Left lung (tissue), 10 donors: Measurements from ENCODE around the gene MGMT. TPM values are rescaled to one million over a fixed set of nuclear protein-coding genes. Genes with fewer than 3 reads are reported as not detected.

Experiments
- ATAC-seq: fragments of 200-7000 bp; cut with Tn5 transposase; one replicate; pipeline ENCODE4 v1.9.1; 2020; ENCODE audit warnings: moderate library complexity
- DNase-seq, 4 donors: peaks; one replicate each; pipeline ENCODE4 v3.0.0-alpha.2; 2013 to 2020
- H3K27ac ChIP-seq, 2 donors: fragments of 200-600 bp; sonication (generic) in 1 of 2; one replicate each; pipeline versions ENCODE4 v1.5.0 to v1.8.0; 2020 to 2021
- H3K27me3 ChIP-seq, 2 donors: fragments of 200-600 bp; sonication (generic) in 1 of 2; one replicate each; pipeline versions ENCODE4 v1.5.0 to v1.8.0; 2020 to 2021
- H3K36me3 ChIP-seq, 2 donors: fragments of 200-600 bp; sonication (generic) in 1 of 2; one replicate each; pipeline versions ENCODE4 v1.5.0 to v1.8.0; 2020 to 2021
- H3K4me1 ChIP-seq, 2 donors: fragments of 200-600 bp; one replicate each; pipeline ENCODE4 v1.8.0; 2021
- H3K4me3 ChIP-seq, 2 donors: fragments of 200-600 bp; sonication (generic) in 1 of 2; one replicate each; pipeline versions ENCODE4 v1.5.0 to v1.8.0; 2020 to 2021; ENCODE audit warnings: mild to moderate bottlenecking in 1 of 2
- H3K9me3 ChIP-seq, 2 donors: fragments of 200-600 bp; sonication (generic) in 1 of 2; one replicate each; pipeline versions ENCODE4 v1.5.0 to v1.8.0; 2020 to 2021
- intact Hi-C, 2 donors: fragments of 100-400 bp; cut with DNase I; formaldehyde crosslinking; loops; one replicate each; pipeline versions ENCODE4 v1.11.2 to v1.14.2; 2022
- polyA plus RNA-seq, 6 donors: library from polyadenylated mRNA; unstranded; fragments of 120-200 nt; gene quantifications; one replicate each; pipeline ENCODE4 v1.2.1, GENCODE V29; 2013; ENCODE audit not compliant: insufficient read length in 6 of 6
- total RNA-seq, 2 donors: library from RNA; stranded (reverse); fragmentation: NEBNext Ultra II Directional; extraction: Animal tissue kit (Norgen Biotek cat#: 25700); gene quantifications; one replicate each; pipeline ENCODE4 v1.2.1, GENCODE V29; 2021
- TF ChIP-seq, protein P1 (sequence below), 2 donors: fragments of 200-600 bp; sonication (generic) in 1 of 2; IDR thresholded peaks; one replicate each; pipeline versions ENCODE4 v1.5.0 to v1.8.0; 2021; ENCODE audit warnings: antibody characterized with exemption in 2 of 2
- donor health status: DM: no; HTN: yes; CAD: no.
- donor health status: DM: no; HTN: no; CAD: no.

The MGMT gene
- total and polyA plus RNA-seq, 8 donors, result 13.1 to 25.5 (median 17.0) TPM

GRCh38 chr10:129728905-129729795, 262.1 kb downstream of the MGMT start:
- H3K4me1 ChIP-seq, result no peaks in the 10 kb centered on the region
- no peak overlapping the region for H3K4me3 ChIP-seq
- no peak overlapping the region for H3K27ac ChIP-seq
- intact Hi-C loops, result no loop called here
- H3K27me3 ChIP-seq, result no peaks in the 10 kb centered on the region
- TF ChIP-seq, protein P1, sequence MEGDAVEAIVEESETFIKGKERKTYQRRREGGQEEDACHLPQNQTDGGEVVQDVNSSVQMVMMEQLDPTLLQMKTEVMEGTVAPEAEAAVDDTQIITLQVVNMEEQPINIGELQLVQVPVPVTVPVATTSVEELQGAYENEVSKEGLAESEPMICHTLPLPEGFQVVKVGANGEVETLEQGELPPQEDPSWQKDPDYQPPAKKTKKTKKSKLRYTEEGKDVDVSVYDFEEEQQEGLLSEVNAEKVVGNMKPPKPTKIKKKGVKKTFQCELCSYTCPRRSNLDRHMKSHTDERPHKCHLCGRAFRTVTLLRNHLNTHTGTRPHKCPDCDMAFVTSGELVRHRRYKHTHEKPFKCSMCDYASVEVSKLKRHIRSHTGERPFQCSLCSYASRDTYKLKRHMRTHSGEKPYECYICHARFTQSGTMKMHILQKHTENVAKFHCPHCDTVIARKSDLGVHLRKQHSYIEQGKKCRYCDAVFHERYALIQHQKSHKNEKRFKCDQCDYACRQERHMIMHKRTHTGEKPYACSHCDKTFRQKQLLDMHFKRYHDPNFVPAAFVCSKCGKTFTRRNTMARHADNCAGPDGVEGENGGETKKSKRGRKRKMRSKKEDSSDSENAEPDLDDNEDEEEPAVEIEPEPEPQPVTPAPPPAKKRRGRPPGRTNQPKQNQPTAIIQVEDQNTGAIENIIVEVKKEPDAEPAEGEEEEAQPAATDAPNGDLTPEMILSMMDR (IDR thresholded peaks at IDR 0.05), result no peak
- no peak for ATAC-seq
- H3K36me3 ChIP-seq, result no peaks in the 10 kb centered on the region
- H3K9me3 ChIP-seq, result peaks cover 0 to 12% of the 10 kb centered on the region in 2 donors
- no peak for DNase-seq

DNA sequence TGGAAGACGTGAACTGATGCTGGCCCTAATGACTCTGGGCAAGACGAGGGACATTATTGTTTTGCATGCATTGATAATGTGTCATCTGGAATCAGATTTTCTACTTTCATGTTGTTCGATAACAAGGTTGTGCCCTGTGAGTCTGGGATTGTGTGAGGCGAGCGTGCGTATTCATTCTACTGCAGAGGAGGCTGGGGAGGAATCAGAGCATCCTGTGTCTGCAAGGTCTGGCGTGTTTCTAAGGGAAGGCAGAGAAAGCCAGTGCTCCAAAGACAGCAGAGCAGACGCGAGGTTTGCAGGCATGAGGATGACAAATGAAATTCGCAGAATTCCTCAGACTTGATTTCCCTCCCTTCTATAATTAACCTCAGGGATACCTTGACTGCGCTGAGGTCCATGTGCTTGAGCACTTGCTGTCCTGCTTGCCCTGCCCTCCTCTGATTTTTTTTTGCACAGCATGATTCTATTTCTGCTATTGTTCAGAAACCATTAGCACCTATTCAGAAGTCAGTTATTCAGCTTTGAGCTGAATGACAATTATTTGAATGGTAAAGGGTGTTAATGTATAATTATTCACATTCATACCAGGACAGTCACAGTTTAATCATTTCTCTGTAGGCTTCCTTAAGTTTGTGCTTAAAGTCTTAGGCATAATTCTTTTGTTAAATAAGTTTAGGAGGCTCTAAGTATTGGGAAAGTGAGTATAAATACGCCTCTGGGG, 263.4 kb downstream of the MGMT start:
- Histone ChIP-seq H3K4me1 (no peaks in the 10 kb centered on the region), H3K27me3 (no peaks in the 10 kb centered on the region), H3K4me3 (no peak overlapping the region), H3K36me3 (no peaks in the 10 kb centered on the region), H3K9me3 (peaks cover 0 to 12% of the 10 kb centered on the region in 2 donors), H3K27ac (no peak overlapping the region)
- TF ChIP-seq, protein P1 (IDR thresholded peaks at IDR 0.05), result no peak
- no peak for DNase-seq
- ATAC-seq, result no peak
- intact Hi-C loops, result no loop called here

DNA sequence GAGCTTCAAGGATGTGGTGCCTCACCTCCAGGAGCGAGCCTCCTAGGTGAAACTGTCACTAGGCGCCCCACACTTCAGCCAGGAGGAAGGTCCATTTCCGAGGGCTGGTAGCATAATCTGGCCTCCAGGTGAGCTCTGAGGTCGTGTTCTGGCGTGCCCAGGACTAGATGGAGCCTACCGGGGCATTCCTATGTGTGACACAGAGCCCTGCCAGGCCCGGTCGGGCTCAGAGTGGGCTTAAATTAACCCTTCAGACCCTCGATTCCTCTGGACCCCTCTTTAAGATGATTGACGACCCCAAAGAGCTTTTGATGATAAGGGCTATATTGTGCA, 263.9 kb downstream of the MGMT start:
- DNase-seq (no peak), ATAC-seq (no peak)
- Histone ChIP-seq H3K36me3 (no peaks in the 10 kb centered on the region), H3K27ac (no peak overlapping the region), H3K27me3 (no peaks in the 10 kb centered on the region), H3K4me1 (no peaks in the 10 kb centered on the region), H3K9me3 (peaks cover 0 to 12% of the 10 kb centered on the region in 2 donors), H3K4me3 (no peak overlapping the region)
- TF ChIP-seq, protein P1 (IDR thresholded peaks at IDR 0.05), result no peak
- intact Hi-C loops, result no loop called here

- Histone ChIP-seq H3K27ac (no peak overlapping the region), H3K27me3 (no peaks in the 10 kb centered on the region), H3K9me3 (no peaks in the 10 kb centered on the region), H3K36me3 (no peaks in the 10 kb centered on the region), H3K4me3 (no peak overlapping the region), H3K4me1 (no peaks in the 10 kb centered on the region)
- TF ChIP-seq, protein P1 (IDR thresholded peaks at IDR 0.05), result no peak
- DNase-seq, result no peak
- intact Hi-C loops, result no loop called here
- no peak for ATAC-seq
Observed at GRCh38 chr10:129740532-129741279, 273.7 kb downstream of the MGMT start.
